Measurements from ENCODE around the gene WWOX.

- TF ChIP-seq CTCF (conservative IDR thresholded peaks at IDR 0.05 in 1 of 2, IDR thresholded peaks at IDR 0.05 in 1 of 2; ENCODE audit: extremely low read depth in 1 of 2, insufficient read depth in 1 of 2, low read depth in 1 of 2, low read length in 2 of 2), result no peak
- no peak for TF ChIP-seq EZH2 (IDR thresholded peaks at IDR 0.05; ENCODE audit: borderline replicate concordance, low read length)
Observed at GRCh38 chr16:78127130-78127529, 27.7 kb downstream of the WWOX start.

Measured in mammary epithelial cell (primary cell).